HepG2 (cell line): ENCODE measurements around the gene EMC9. TPM values are rescaled to one million over a fixed set of nuclear protein-coding genes. Genes with fewer than 3 reads are reported as not detected.

Experiments used
- BRD4 ChIP-seq: sonication (generic); formaldehyde crosslinking; IDR thresholded peaks from 2 replicates; pipeline ENCODE4 v1.4.0; 2020; ENCODE audit warnings: missing genetic modification reagents
- CSRNP2 ChIP-seq: sonication (generic); formaldehyde crosslinking; conservative IDR thresholded peaks from 2 replicates; pipeline ENCODE4 v1.8.0; 2022; ENCODE audit warnings: low read depth, missing genetic modification reagents
- FOXJ3 ChIP-seq: sonication (generic); formaldehyde crosslinking; IDR thresholded peaks from 2 replicates; pipeline ENCODE4 v1.4.0; 2020; ENCODE audit warnings: missing genetic modification reagents, mild to moderate bottlenecking, borderline replicate concordance
- HOXD1 ChIP-seq: sonication (generic); formaldehyde crosslinking; IDR thresholded peaks from 2 replicates; pipeline ENCODE4 v1.5.0; 2020; ENCODE audit warnings: missing genetic modification reagents
- MAFG ChIP-seq: sonication (generic); formaldehyde crosslinking; IDR thresholded peaks from 2 replicates; pipeline ENCODE4 v1.5.1; 2020; ENCODE audit warnings: mild to moderate bottlenecking, missing genetic modification reagents
- MATR3 ChIP-seq: sonication (generic); formaldehyde crosslinking; IDR thresholded peaks from 2 replicates; pipeline ENCODE4 v1.4.0; 2020; ENCODE audit warnings: missing genetic modification reagents
- MNT ChIP-seq: fragments of 450-650 bp; IDR thresholded peaks from 2 replicates; pipeline ENCODE4 v1.6.1; 2016
- SKIL ChIP-seq: sonication (generic); formaldehyde crosslinking; IDR thresholded peaks from 2 replicates; pipeline ENCODE4 v1.8.0; 2022; ENCODE audit warnings: missing genetic modification reagents, mild to moderate bottlenecking, moderate library complexity, borderline replicate concordance
- SMC3 ChIP-seq: IDR thresholded peaks from 2 replicates; pipeline ENCODE4 v1.6.1; 2011; ENCODE audit warnings: low read length, improper control_type of control experiment
- SPEN ChIP-seq: sonication (generic); formaldehyde crosslinking; IDR thresholded peaks from 2 replicates; pipeline ENCODE4 v1.5.1; 2020; ENCODE audit warnings: low read depth, mild to moderate bottlenecking, missing genetic modification reagents
- TAF15 ChIP-seq: fragments of 200-400 bp; formaldehyde crosslinking; IDR thresholded peaks from one replicate; pipeline ENCODE4 v1.6.1; 2018; ENCODE audit warnings: mild to moderate bottlenecking, low read depth, low read length; ENCODE audit not compliant: poor library complexity, severe bottlenecking
- TEAD2 ChIP-seq: sonication (generic); formaldehyde crosslinking; IDR thresholded peaks from 2 replicates; pipeline ENCODE4 v1.9.0; 2021; ENCODE audit warnings: missing genetic modification reagents
- WIZ ChIP-seq: sonication (generic); formaldehyde crosslinking; IDR thresholded peaks from 2 replicates; pipeline ENCODE4 v1.5.1; 2020; ENCODE audit warnings: mild to moderate bottlenecking, missing genetic modification reagents
- ZFP36L2 ChIP-seq: sonication (generic); formaldehyde crosslinking; IDR thresholded peaks from 2 replicates; pipeline ENCODE4 v1.4.0; 2020; ENCODE audit warnings: missing genetic modification reagents
- ZNF839 ChIP-seq: sonication (generic); formaldehyde crosslinking; IDR thresholded peaks from 2 replicates; pipeline ENCODE4 v1.4.0; 2020; ENCODE audit warnings: missing genetic modification reagents, mild to moderate bottlenecking, borderline replicate concordance
- polyA plus RNA-seq, 8 experiments: library from polyadenylated mRNA; depleted of rRNA in 3 of 8; stranded (reverse) in 7 of 8; unstranded in 1 of 8; fragments of >200 nt; fragmentation: Illumina TruSeq in 4 of 8; extraction: Trizol in 4 of 8; gene quantifications; 2 replicates each; pipeline versions ENCODE4 v1.2.1 to v1.2.3, GENCODE V29; 2011 to 2016; ENCODE audit warnings: low read depth in 4 of 8, missing spikeins in 1 of 8, mixed read lengths in 1 of 8; ENCODE audit not compliant: insufficient read depth in 1 of 8
- total RNA-seq, 5 experiments: library from RNA; depleted of rRNA; stranded (reverse); fragments of >200 nt; fragmentation: Illumina TruSeq; extraction: Trizol; gene quantifications; 2 replicates each; pipeline ENCODE4 v1.2.3, GENCODE V29; 2016; ENCODE audit warnings: low read depth in 1 of 5
- TF ChIP-seq, protein P1 (sequence below): sonication (generic); formaldehyde crosslinking; IDR thresholded peaks from 2 replicates; pipeline ENCODE4 v1.5.0; 2020; ENCODE audit warnings: missing genetic modification reagents, mild to moderate bottlenecking, borderline replicate concordance
- TF ChIP-seq, protein P2 (sequence below): sonication (generic); formaldehyde crosslinking; IDR thresholded peaks from 2 replicates; pipeline ENCODE4 v1.8.1; 2023; ENCODE audit warnings: mild to moderate bottlenecking, moderate library complexity, missing genetic modification reagents
- TF ChIP-seq, protein P3 (sequence below): sonication (generic); formaldehyde crosslinking; IDR thresholded peaks from 2 replicates; pipeline ENCODE4 v1.4.0; 2020; ENCODE audit warnings: missing genetic modification reagents
- TF ChIP-seq, protein P4 (sequence below): sonication (generic); formaldehyde crosslinking; IDR thresholded peaks from 2 replicates; pipeline ENCODE4 v1.4.0; 2020; ENCODE audit warnings: missing genetic modification reagents, borderline replicate concordance

EMC9 gene
- total and polyA plus RNA-seq, 2 of the 13 experiments (the other 11 are each of a cell fraction or from before 2014, with no cell fraction given), result 60.5 to 78.7 TPM

DNA sequence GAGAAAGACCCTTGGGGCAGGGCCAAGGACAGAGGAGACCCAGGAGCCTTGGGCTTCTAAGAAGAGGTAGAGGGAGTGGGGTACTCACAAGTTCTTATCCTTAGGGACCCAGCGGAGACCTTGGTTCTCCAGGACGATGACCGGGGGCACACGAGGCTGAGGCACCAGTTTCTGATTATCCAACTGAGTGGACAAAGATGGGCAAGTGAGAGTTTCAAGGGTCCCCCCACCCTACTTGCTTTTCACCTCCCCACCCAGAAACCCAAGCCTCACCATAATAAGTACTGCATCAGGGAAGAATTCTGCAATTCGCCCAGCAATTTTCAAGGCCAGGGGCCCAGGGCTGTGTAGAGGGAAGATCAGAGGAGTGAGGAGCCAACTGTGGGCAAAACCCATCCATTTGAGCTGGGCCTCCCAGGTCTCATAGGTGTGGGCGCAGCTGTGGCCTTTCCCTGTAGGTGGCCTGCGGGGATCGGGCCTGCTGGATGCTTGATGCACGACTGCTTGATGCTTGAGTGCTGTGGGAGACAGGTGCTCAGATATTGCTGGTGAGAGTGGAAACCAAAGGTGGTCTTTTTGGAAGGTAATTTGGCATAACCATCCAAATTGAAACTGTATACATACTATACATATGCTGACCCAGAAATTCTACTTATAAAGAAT is 2.0 kb downstream of the EMC9 start (continued):
- TF ChIP-seq SKIL (no peak), TEAD2 (no peak), ZFP36L2 (CRISPR knock-in tag) (no peak), HOXD1 (CRISPR knock-in tag) (no peak), MAFG (CRISPR knock-in tag) (no peak), SPEN (CRISPR knock-in tag) (peak; percentile 42; the same call in 1 of the 2 replicates), WIZ (CRISPR knock-in tag) (no peak), SMC3 (peak; percentile 21), BRD4 (CRISPR knock-in tag) (no peak), CSRNP2 (no peak), FOXJ3 (no peak), ZNF839 (CRISPR knock-in tag) (0 out of 2 replicates have a peak, but pooled peaks have one; percentile 44), MATR3 (CRISPR knock-in tag) (no peak), TAF15 (no peak), MNT (no peak)
- TF ChIP-seq, protein P1, sequence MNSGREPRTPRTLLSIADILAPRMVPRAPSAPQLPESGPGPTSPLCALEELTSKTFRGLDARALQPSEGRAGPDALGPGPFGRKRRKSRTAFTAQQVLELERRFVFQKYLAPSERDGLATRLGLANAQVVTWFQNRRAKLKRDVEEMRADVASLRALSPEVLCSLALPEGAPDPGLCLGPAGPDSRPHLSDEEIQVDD, result 0 out of 2 replicates have a peak, but pooled peaks have one; percentile 11
- TF ChIP-seq, protein P2, sequence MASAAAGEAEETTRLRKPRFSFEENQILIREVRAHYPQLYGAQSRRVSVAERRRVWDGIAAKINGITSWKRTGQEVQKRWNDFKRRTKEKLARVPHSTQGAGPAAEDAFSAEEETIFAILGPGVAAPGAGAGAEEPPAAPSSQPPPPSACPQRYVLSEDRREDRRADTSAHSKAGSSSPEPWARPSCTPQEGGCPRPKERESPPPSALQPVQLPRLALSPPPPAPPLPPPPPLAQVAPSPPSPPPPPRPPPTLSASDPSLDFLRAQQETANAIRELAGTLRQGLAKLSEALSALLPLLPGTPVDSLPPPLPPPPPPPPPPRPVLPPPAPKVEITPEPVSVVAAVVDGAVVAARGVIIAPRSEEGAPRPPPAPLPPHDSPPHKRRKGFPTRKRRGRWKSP (CRISPR knock-in tag), result no peak
- TF ChIP-seq, protein P3, sequence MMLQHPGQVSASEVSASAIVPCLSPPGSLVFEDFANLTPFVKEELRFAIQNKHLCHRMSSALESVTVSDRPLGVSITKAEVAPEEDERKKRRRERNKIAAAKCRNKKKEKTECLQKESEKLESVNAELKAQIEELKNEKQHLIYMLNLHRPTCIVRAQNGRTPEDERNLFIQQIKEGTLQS (CRISPR knock-in tag), result no peak
- TF ChIP-seq, protein P4, sequence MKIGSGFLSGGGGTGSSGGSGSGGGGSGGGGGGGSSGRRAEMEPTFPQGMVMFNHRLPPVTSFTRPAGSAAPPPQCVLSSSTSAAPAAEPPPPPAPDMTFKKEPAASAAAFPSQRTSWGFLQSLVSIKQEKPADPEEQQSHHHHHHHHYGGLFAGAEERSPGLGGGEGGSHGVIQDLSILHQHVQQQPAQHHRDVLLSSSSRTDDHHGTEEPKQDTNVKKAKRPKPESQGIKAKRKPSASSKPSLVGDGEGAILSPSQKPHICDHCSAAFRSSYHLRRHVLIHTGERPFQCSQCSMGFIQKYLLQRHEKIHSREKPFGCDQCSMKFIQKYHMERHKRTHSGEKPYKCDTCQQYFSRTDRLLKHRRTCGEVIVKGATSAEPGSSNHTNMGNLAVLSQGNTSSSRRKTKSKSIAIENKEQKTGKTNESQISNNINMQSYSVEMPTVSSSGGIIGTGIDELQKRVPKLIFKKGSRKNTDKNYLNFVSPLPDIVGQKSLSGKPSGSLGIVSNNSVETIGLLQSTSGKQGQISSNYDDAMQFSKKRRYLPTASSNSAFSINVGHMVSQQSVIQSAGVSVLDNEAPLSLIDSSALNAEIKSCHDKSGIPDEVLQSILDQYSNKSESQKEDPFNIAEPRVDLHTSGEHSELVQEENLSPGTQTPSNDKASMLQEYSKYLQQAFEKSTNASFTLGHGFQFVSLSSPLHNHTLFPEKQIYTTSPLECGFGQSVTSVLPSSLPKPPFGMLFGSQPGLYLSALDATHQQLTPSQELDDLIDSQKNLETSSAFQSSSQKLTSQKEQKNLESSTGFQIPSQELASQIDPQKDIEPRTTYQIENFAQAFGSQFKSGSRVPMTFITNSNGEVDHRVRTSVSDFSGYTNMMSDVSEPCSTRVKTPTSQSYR (CRISPR knock-in tag), result 0 out of 2 replicates have a peak, but pooled peaks have one; percentile 38
